NT2/D1 (cell line): Measurements from ENCODE around the gene MYO5C.

Source experiments
- SUZ12 ChIP-seq: IDR thresholded peaks from 2 replicates; pipeline ENCODE4 v1.6.1; 2011; ENCODE audit not compliant: insufficient read length, insufficient read depth; ENCODE audit errors: extremely low read depth
- YY1 ChIP-seq: IDR thresholded peaks from 2 replicates; pipeline ENCODE4 v1.6.1; 2011; ENCODE audit not compliant: insufficient read length, insufficient read depth

- TF ChIP-seq SUZ12, result no peak
- TF ChIP-seq YY1, result no peak
Measured at GRCh38 chr15:52290800-52291199, 4.8 kb downstream of the MYO5C start.
